Cardiac muscle cell (in vitro differentiated cells and primary cell): Measurements from ENCODE around the gene RBL2. TPM values are rescaled to one million over a fixed set of nuclear protein-coding genes. Genes with fewer than 3 reads are reported as not detected.
"Not testable (repeated sequence)": the region's sequence is repeated elsewhere in the genome, so short reads cannot be mapped to it uniquely, and the experiment has no call there.

Experiments used
- DNase-seq, 2 donors: peaks; one replicate each; pipeline versions ENCODE4 v3.0.0 to v3.0.0-alpha.2; 2010 to 2017; ENCODE audit warnings: low read depth in 1 of 2, low spot score in 1 of 2
- H3K27ac ChIP-seq: fragments of 200-600 bp; sonication (generic); 2 replicates; pipeline ENCODE4 v1.5.1; 2016
- H3K27me3 ChIP-seq: fragments of 200-600 bp; sonication (generic); 2 replicates; pipeline ENCODE4 v1.6.0; 2016; ENCODE audit warnings: control low read depth
- H3K36me3 ChIP-seq: fragments of 200-600 bp; sonication (generic); 2 replicates; pipeline ENCODE4 v1.5.1; 2016; ENCODE audit warnings: control low read depth
- H3K4me1 ChIP-seq: fragments of 200-600 bp; sonication (generic); 2 replicates; pipeline ENCODE4 v1.8.1; 2017; ENCODE audit warnings: low read depth, mild to moderate bottlenecking, mixed run types
- H3K4me3 ChIP-seq: fragments of 200-600 bp; sonication (generic); 2 replicates; pipeline ENCODE4 v1.5.1; 2016; ENCODE audit warnings: mild to moderate bottlenecking
- H3K9me3 ChIP-seq: fragments of 200-600 bp; sonication (generic); 2 replicates; pipeline ENCODE4 v1.5.1; 2017; ENCODE audit warnings: low read depth, mild to moderate bottlenecking, control low read depth
- CTCF ChIP-seq: IDR thresholded peaks from 2 replicates; pipeline ENCODE4 v1.5.1; 2012; ENCODE audit warnings: low read depth, mild to moderate bottlenecking, low read length
- polyA plus RNA-seq: library from polyadenylated mRNA; unstranded; fragments of >200 nt; fragmentation: Nextera tagmentation; extraction: Ambion mirVana; gene quantifications from 2 replicates; pipeline ENCODE4 v1.2.1, GENCODE V29; 2016
- total RNA-seq: library from RNA; depleted of rRNA; stranded (reverse); fragments of >200 nt; gene quantifications from 2 replicates; pipeline ENCODE4 v1.2.3, GENCODE V29; 2016

Gene RBL2
- total and polyA plus RNA-seq, 2 experiments from 2014 or later, result 43.1 to 49.8 TPM

- Histone ChIP-seq H3K27me3 (no peaks in the 10 kb centered on the region), H3K4me1 (peaks cover 39% of the 10 kb centered on the region), H3K36me3 (no peaks in the 10 kb centered on the region), H3K4me3 (no peak overlapping the region), H3K27ac (peak overlapping the region; percentile 80), H3K9me3 (no peaks in the 10 kb centered on the region)
- DNase-seq, result peak in 1 of 2 donors; percentile 68
- TF ChIP-seq CTCF, result no peak
Observed at GRCh38 chr16:53507464-53508179, 73.4 kb downstream of the RBL2 start.

GRCh38 chr16:53509906-53510703, 75.8 kb downstream of the RBL2 start:
- peak; percentile 79 to 82 for DNase-seq
- no peak overlapping the region for H3K4me3 ChIP-seq
- no peaks in the 10 kb centered on the region for H3K9me3 ChIP-seq
- no peaks in the 10 kb centered on the region for H3K36me3 ChIP-seq
- peaks cover 26% of the 10 kb centered on the region for H3K4me1 ChIP-seq
- no peak overlapping the region for H3K27ac ChIP-seq
- peak; percentile 97 for TF ChIP-seq CTCF
- H3K27me3 ChIP-seq, result no peaks in the 10 kb centered on the region

- H3K36me3 ChIP-seq, result no peaks in the 10 kb centered on the region
- no peak overlapping the region for H3K4me3 ChIP-seq
- no peak for TF ChIP-seq CTCF
- H3K9me3 ChIP-seq, result no peaks in the 10 kb centered on the region
- no peaks in the 10 kb centered on the region for H3K27me3 ChIP-seq
- peaks cover 26% of the 10 kb centered on the region for H3K4me1 ChIP-seq
- H3K27ac ChIP-seq, result no peak overlapping the region
- no peak for DNase-seq
Observed at GRCh38 chr16:53510704-53511070, 76.4 kb downstream of the RBL2 start.

- no peaks in the 10 kb centered on the region for H3K27me3 ChIP-seq
- TF ChIP-seq CTCF, result no peak
- no peaks in the 10 kb centered on the region for H3K9me3 ChIP-seq
- H3K4me3 ChIP-seq, result no peak overlapping the region
- no peaks in the 10 kb centered on the region for H3K36me3 ChIP-seq
- no peak for DNase-seq
- H3K4me1 ChIP-seq, result peaks cover 26% of the 10 kb centered on the region
- no peak overlapping the region for H3K27ac ChIP-seq
Observed at GRCh38 chr16:53511084-53511402, 76.8 kb downstream of the RBL2 start.

GRCh38 chr16:53511403-53512280, 77.4 kb downstream of the RBL2 start:
- Histone ChIP-seq H3K4me1 (peaks cover 26% of the 10 kb centered on the region), H3K4me3 (no peak overlapping the region), H3K36me3 (no peaks in the 10 kb centered on the region), H3K27ac (no peak overlapping the region), H3K27me3 (no peaks in the 10 kb centered on the region), H3K9me3 (no peaks in the 10 kb centered on the region)
- TF ChIP-seq CTCF, result no peak
- DNase-seq, result no peak

GRCh38 chr16:53512795-53513194, 78.5 kb downstream of the RBL2 start:
- not testable (repeated sequence) for H3K9me3 ChIP-seq, DNase-seq, H3K36me3 ChIP-seq, H3K27ac ChIP-seq, H3K27me3 ChIP-seq, H3K4me3 ChIP-seq
- H3K4me1 ChIP-seq, result peaks cover 16% of the 10 kb centered on the region
